ENCODE measurements around the gene HDGFL2. TPM values are rescaled to one million over a fixed set of nuclear protein-coding genes. Genes with fewer than 3 reads are reported as not detected.
"Not testable (repeated sequence)": the region's sequence is repeated elsewhere in the genome, so short reads cannot be mapped to it uniquely, and the experiment has no call there.

The HDGFL2 gene
- total and polyA plus RNA-seq, 2 donors (not counting 1 experiment from before 2014, with no cell fraction given) = 19.5 to 51.2 TPM

DNA sequence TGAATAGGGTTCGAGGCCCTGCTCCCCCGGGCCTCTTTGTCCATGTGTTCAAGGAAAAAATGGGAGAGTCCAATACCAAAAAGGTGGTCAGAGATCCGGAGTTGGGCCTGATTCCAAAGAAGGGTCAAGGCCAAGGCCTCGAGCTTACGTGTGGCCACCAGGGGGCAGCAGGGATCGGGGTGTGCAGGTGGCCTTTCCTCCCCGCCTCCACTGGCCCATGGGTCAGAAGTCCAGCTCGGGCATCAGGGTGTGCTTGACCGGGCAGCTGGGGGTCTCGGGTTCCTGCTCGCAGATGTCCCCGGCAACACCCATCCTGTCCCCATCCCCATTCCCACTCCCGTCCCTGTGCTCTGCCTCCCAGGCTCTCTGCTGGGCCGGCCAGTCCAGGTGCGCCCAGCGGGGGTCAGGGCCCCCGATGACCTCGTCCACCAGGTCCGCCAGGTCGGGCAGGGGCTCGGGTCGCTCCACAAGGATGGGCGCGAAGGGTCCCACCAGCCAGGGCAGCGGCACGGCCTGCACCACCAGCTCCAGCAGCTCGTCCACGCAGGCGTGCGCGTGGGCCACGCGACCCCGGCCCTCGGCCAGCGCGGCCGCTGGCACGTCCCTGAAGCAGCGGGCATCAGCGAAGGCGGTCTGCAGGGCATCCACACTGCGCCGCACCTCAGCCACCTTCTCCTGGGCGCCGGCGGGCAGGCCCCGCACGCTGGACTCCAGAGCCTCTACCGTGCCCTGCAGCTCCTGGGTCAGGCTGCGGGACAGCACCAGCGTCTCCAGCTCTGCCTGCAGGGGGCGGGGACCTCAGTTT, 51.4 kb downstream of the HDGFL2 start:
- no peaks in the 10 kb centered on the region for H3K27me3 ChIP-seq (ENCODE audit: control insufficient read depth, insufficient read depth, low read length)
- H3K4me2 ChIP-seq (ENCODE audit: extremely low read depth, insufficient read depth, low read length) = no peak overlapping the region
- no peaks in the 10 kb centered on the region for H3K79me2 ChIP-seq (ENCODE audit: control insufficient read depth, insufficient read depth, low read length)
- no peak for TF ChIP-seq EZH2 (IDR thresholded peaks at IDR 0.05; ENCODE audit: low read length, missing control alignments)
- TF ChIP-seq, protein P1, sequence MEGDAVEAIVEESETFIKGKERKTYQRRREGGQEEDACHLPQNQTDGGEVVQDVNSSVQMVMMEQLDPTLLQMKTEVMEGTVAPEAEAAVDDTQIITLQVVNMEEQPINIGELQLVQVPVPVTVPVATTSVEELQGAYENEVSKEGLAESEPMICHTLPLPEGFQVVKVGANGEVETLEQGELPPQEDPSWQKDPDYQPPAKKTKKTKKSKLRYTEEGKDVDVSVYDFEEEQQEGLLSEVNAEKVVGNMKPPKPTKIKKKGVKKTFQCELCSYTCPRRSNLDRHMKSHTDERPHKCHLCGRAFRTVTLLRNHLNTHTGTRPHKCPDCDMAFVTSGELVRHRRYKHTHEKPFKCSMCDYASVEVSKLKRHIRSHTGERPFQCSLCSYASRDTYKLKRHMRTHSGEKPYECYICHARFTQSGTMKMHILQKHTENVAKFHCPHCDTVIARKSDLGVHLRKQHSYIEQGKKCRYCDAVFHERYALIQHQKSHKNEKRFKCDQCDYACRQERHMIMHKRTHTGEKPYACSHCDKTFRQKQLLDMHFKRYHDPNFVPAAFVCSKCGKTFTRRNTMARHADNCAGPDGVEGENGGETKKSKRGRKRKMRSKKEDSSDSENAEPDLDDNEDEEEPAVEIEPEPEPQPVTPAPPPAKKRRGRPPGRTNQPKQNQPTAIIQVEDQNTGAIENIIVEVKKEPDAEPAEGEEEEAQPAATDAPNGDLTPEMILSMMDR (conservative IDR thresholded peaks at IDR 0.05 in 1 of 2, IDR thresholded peaks at IDR 0.05 in 1 of 2; ENCODE audit: low read depth in 1 of 2, low read length in 2 of 2) = peak; percentile 46 to 82
- no peaks in the 10 kb centered on the region for H3K4me1 ChIP-seq (ENCODE audit: control insufficient read depth, extremely low read depth, insufficient read depth, low read length)
- no peaks in the 10 kb centered on the region for H3K9me3 ChIP-seq (ENCODE audit: control insufficient read depth, insufficient read depth, low read depth, low read length)
- no peak overlapping the region for H3K9ac ChIP-seq (ENCODE audit: insufficient read depth, low read length)
- DNase-seq (ENCODE audit: low read depth in 2 of 2) = peak; percentile 12 to 36
- H2AFZ ChIP-seq (ENCODE audit: low read length) = no peak overlapping the region
- no peaks in the 10 kb centered on the region for H4K20me1 ChIP-seq (ENCODE audit: control insufficient read depth, extremely low read depth, insufficient read depth, low read length)
- no peak overlapping the region for H3K27ac ChIP-seq (ENCODE audit: insufficient read depth, low read length)
- H3K36me3 ChIP-seq (ENCODE audit: control insufficient read depth, insufficient read depth, low read length) = no peaks in the 10 kb centered on the region
- no peak overlapping the region for H3K4me3 ChIP-seq (replicated peaks in 1 of 4; ENCODE audit: control extremely low read depth in 1 of 4, insufficient read depth in 1 of 4, low read depth in 3 of 4, low read length in 4 of 4)

DNA sequence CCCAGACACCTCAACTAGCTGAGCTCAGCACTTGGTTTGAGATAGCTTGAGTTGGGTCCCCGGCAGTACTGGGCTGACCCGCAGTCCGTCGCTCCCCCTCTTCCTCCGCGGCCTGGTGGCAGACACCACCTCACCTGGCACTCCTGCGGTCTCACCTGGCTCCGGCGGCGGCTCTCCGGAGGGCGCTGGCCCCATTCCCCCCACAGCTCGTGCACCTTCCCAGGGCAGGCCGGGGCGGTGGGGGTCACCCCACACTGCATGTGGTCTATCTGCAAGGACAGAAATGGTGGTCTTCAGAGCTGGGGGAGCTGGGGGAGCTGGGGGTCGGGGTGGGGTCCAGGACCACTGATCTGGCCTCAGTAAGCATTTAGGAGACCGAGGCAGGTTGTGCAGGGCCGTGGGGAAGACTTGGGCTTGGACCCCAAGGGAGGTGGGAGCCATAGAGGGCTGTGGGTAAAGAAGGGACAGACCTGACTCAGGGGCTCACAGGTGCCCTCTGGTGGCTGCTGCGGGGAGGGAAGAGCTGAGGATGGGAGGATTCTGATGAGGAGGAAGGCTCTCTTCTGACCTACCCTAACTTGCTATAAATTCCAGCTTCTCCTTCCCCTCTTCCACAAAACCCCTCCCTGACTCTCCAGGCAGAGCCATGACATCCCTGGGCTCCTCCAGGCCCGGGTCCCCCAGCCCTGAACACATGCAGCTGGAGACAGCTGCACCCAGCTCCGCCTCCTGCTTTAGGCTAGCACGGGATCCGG, 52.9 kb downstream of the HDGFL2 start:
- no peaks in the 10 kb centered on the region for H3K4me1 ChIP-seq (ENCODE audit: control insufficient read depth, extremely low read depth, insufficient read depth, low read length)
- H3K4me2 ChIP-seq (ENCODE audit: extremely low read depth, insufficient read depth, low read length) = no peak overlapping the region
- no peaks in the 10 kb centered on the region for H4K20me1 ChIP-seq (ENCODE audit: control insufficient read depth, extremely low read depth, insufficient read depth, low read length)
- no peaks in the 10 kb centered on the region for H3K36me3 ChIP-seq (ENCODE audit: control insufficient read depth, insufficient read depth, low read length)
- TF ChIP-seq EZH2 (IDR thresholded peaks at IDR 0.05; ENCODE audit: low read length, missing control alignments) = no peak
- TF ChIP-seq, protein P1 (conservative IDR thresholded peaks at IDR 0.05 in 1 of 2, IDR thresholded peaks at IDR 0.05 in 1 of 2; ENCODE audit: low read depth in 1 of 2, low read length in 2 of 2) = peak; percentile 70 to 88
- DNase-seq (ENCODE audit: low read depth in 2 of 2) = peak in 1 of 2 donors; percentile 43
- H3K27me3 ChIP-seq (ENCODE audit: control insufficient read depth, insufficient read depth, low read length) = peaks cover 3% of the 10 kb centered on the region
- H3K79me2 ChIP-seq (ENCODE audit: control insufficient read depth, insufficient read depth, low read length) = no peaks in the 10 kb centered on the region
- no peak overlapping the region for H3K27ac ChIP-seq (ENCODE audit: insufficient read depth, low read length)
- H3K9me3 ChIP-seq (ENCODE audit: control insufficient read depth, insufficient read depth, low read depth, low read length) = no peaks in the 10 kb centered on the region
- H3K4me3 ChIP-seq (replicated peaks in 1 of 4; ENCODE audit: control extremely low read depth in 1 of 4, insufficient read depth in 1 of 4, low read depth in 3 of 4, low read length in 4 of 4) = no peak overlapping the region
- no peak overlapping the region for H2AFZ ChIP-seq (ENCODE audit: low read length)
- H3K9ac ChIP-seq (ENCODE audit: insufficient read depth, low read length) = no peak overlapping the region

DNA sequence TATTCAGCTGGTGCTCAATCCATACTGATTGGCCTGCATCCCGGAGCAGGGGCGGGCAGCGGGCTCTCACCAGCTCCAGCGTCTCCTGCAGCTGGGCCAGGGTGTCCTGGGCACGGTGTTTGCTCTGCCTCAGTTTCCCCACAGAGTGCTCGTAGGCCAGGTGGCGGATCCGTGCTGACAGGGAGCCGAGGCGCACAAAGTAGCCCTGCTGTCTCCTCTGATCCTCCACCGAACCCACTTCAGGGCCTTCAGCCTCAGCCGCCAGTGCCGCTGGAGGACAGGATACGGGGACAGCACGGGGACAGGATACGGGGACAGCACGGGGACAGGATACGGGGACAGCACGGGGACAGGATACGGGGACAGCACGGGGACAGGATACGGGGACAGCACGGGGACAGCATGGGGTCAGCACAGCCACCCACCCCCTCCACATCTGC, 53.5 kb downstream of the HDGFL2 start:
- H4K20me1 ChIP-seq (ENCODE audit: control insufficient read depth, extremely low read depth, insufficient read depth, low read length) = no peaks in the 10 kb centered on the region
- H3K4me3 ChIP-seq (replicated peaks in 1 of 4; ENCODE audit: control extremely low read depth in 1 of 4, insufficient read depth in 1 of 4, low read depth in 3 of 4, low read length in 4 of 4) = no peak overlapping the region
- no peaks in the 10 kb centered on the region for H3K4me1 ChIP-seq (ENCODE audit: control insufficient read depth, extremely low read depth, insufficient read depth, low read length)
- H3K79me2 ChIP-seq (ENCODE audit: control insufficient read depth, insufficient read depth, low read length) = no peaks in the 10 kb centered on the region
- peaks cover 3% of the 10 kb centered on the region for H3K27me3 ChIP-seq (ENCODE audit: control insufficient read depth, insufficient read depth, low read length)
- no peak for DNase-seq (ENCODE audit: low read depth in 2 of 2)
- H3K9ac ChIP-seq (ENCODE audit: insufficient read depth, low read length) = no peak overlapping the region
- no peak overlapping the region for H3K4me2 ChIP-seq (ENCODE audit: extremely low read depth, insufficient read depth, low read length)
- H2AFZ ChIP-seq (ENCODE audit: low read length) = no peak overlapping the region
- H3K9me3 ChIP-seq (ENCODE audit: control insufficient read depth, insufficient read depth, low read depth, low read length) = no peaks in the 10 kb centered on the region
- no peak overlapping the region for H3K27ac ChIP-seq (ENCODE audit: insufficient read depth, low read length)
- H3K36me3 ChIP-seq (ENCODE audit: control insufficient read depth, insufficient read depth, low read length) = no peaks in the 10 kb centered on the region
- TF ChIP-seq, protein P1 (conservative IDR thresholded peaks at IDR 0.05 in 1 of 2, IDR thresholded peaks at IDR 0.05 in 1 of 2; ENCODE audit: low read depth in 1 of 2, low read length in 2 of 2) = no peak
- no peak for TF ChIP-seq EZH2 (IDR thresholded peaks at IDR 0.05; ENCODE audit: low read length, missing control alignments)

DNA sequence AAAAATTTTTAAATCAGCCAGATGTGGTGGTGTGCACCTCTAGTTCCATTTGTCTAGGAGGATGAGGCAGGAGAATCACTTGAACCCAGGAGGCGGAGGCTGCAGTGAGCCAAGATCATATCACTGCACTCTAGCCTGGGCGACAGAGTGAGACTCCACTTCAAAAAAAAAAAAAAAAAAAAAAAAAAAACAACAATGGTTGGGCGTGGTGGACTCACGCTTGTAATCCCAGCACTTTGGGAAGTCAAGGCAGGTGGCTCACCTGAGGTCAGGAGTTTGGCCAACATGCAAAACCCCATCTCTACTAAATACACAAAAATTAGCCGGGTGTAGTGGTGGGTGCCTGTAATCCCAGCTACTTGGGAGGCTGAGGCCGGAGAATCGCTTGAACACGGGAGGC, 55.3 kb downstream of the HDGFL2 start:
- H3K4me2 ChIP-seq (ENCODE audit: extremely low read depth, insufficient read depth, low read length); H3K27ac ChIP-seq (ENCODE audit: insufficient read depth, low read length); H3K4me3 ChIP-seq (replicated peaks in 1 of 4; ENCODE audit: control extremely low read depth in 1 of 4, insufficient read depth in 1 of 4, low read depth in 3 of 4, low read length in 4 of 4); H2AFZ ChIP-seq (ENCODE audit: low read length); H3K9me3 ChIP-seq (ENCODE audit: control insufficient read depth, insufficient read depth, low read depth, low read length); H3K79me2 ChIP-seq (ENCODE audit: control insufficient read depth, insufficient read depth, low read length); H3K27me3 ChIP-seq (ENCODE audit: control insufficient read depth, insufficient read depth, low read length); H3K9ac ChIP-seq (ENCODE audit: insufficient read depth, low read length); H3K4me1 ChIP-seq (ENCODE audit: control insufficient read depth, extremely low read depth, insufficient read depth, low read length); DNase-seq (ENCODE audit: low read depth in 2 of 2); H3K36me3 ChIP-seq (ENCODE audit: control insufficient read depth, insufficient read depth, low read length); H4K20me1 ChIP-seq (ENCODE audit: control insufficient read depth, extremely low read depth, insufficient read depth, low read length): not testable (repeated sequence)
